Endothelial cell of umbilical vein (primary cell): Measurements from ENCODE around the gene ULK4. TPM values are rescaled to one million over a fixed set of nuclear protein-coding genes. Genes with fewer than 3 reads are reported as not detected.

Source experiments
- BruUV-seq: library from RNA; stranded (reverse); fragments of 400-500 nt; replicated peaks from 2 replicates; lab custom pipeline; 2021; lab: Mats Ljungman, UMichigan
- CTCF ChIA-PET: fragments of 300-600, 350-600 bp; sonication (Branson Sonifier 250); formaldehyde crosslinking; loops from one replicate; lab custom pipeline; 2021; ENCODE audit warnings: antibody characterized with exemption, inconsistent platforms; lab: Charles Lee
- POLR2A ChIA-PET: fragments of 300-600, 350-600 bp; sonication (Branson Sonifier 250); formaldehyde crosslinking; loops from one replicate; lab custom pipeline; 2021; ENCODE audit warnings: antibody characterized with exemption, inconsistent platforms; lab: Charles Lee
- DNase-seq: peaks from one replicate; pipeline ENCODE4 v3.0.0-alpha.2; 2011; ENCODE audit warnings: low read depth, low spot score
- FAIRE-seq: peaks from 2 replicates; lab custom pipeline; 2011; peaks lifted over from hg19 to GRCh38; lab: Jason Lieb, UNC
- H2AFZ ChIP-seq: 2 replicates; pipeline ENCODE4 v1.6.0; 2012; ENCODE audit warnings: low read depth, low read length, control low read depth, inconsistent platforms
- H3K27ac ChIP-seq: 2 replicates; pipeline ENCODE4 v1.5.1; 2011; ENCODE audit warnings: low read depth, mild to moderate bottlenecking, control low read depth, low read length, moderate library complexity; ENCODE audit not compliant: insufficient read depth
- H3K27me3 ChIP-seq, 2 experiments: 2 replicates each; pipeline versions ENCODE4 v1.6.0 to v1.6.1; 2011; ENCODE audit warnings: low read length in 2 of 2, mixed read lengths in 1 of 2; ENCODE audit not compliant: control insufficient read depth in 2 of 2, insufficient read depth in 2 of 2
- H3K36me3 ChIP-seq, 2 experiments: 2 replicates in 1 of 2; 3 replicates in 1 of 2; pipeline ENCODE4 v1.5.1; 2011; ENCODE audit warnings: low read length in 2 of 2, mild to moderate bottlenecking in 1 of 2, moderate library complexity in 1 of 2; ENCODE audit not compliant: control insufficient read depth in 2 of 2, insufficient read depth in 2 of 2; ENCODE audit errors: extremely low read depth in 1 of 2
- H3K4me1 ChIP-seq: 3 replicates; pipeline ENCODE4 v1.5.1; 2011; ENCODE audit warnings: mild to moderate bottlenecking, low read length; ENCODE audit not compliant: control insufficient read depth, insufficient read depth; ENCODE audit errors: extremely low read depth
- H3K4me2 ChIP-seq: 2 replicates; pipeline ENCODE4 v1.6.1; 2011; ENCODE audit warnings: low read length, control low read depth, mixed read lengths; ENCODE audit not compliant: insufficient read depth
- H3K4me3 ChIP-seq, 3 experiments: fragments of 200-600 bp in 1 of 3; sonication (generic), shearing (Covaris generic) in 1 of 3; replicated peaks in 1 of 3; 2 replicates each; pipeline ENCODE4 v1.5.1; 2011 to 2016; ENCODE audit warnings: control low read depth in 3 of 3, low read length in 3 of 3, mild to moderate bottlenecking in 2 of 3, inconsistent platforms in 1 of 3, low read depth in 1 of 3, moderate library complexity in 1 of 3; ENCODE audit not compliant: insufficient read depth in 1 of 3
- H3K79me2 ChIP-seq: 2 replicates; pipeline ENCODE4 v1.6.0; 2012; ENCODE audit warnings: low read length, inconsistent platforms; ENCODE audit not compliant: control insufficient read depth, insufficient read depth
- H3K9ac ChIP-seq: replicated peaks from 2 replicates; pipeline ENCODE3; 2011; ENCODE audit warnings: low read length, control low read depth; ENCODE audit not compliant: insufficient read depth; ENCODE audit errors: extremely low read depth
- H3K9me1 ChIP-seq: replicated peaks from 3 replicates; pipeline ENCODE4 v1.6.0; 2011; ENCODE audit warnings: mild to moderate bottlenecking, low read length; ENCODE audit not compliant: control insufficient read depth, insufficient read depth; ENCODE audit errors: extremely low read depth
- H3K9me3 ChIP-seq: replicated peaks from 2 replicates; pipeline ENCODE4 v1.5.1; 2012; ENCODE audit warnings: low read length, inconsistent platforms; ENCODE audit not compliant: control insufficient read depth, insufficient read depth
- H4K20me1 ChIP-seq: replicated peaks from 2 replicates; pipeline ENCODE3; 2011; ENCODE audit warnings: mild to moderate bottlenecking, low read length; ENCODE audit not compliant: control insufficient read depth, insufficient read depth; ENCODE audit errors: extremely low read depth
- FOS ChIP-seq: IDR thresholded peaks from 2 replicates; pipeline ENCODE4 v1.6.1; 2011; ENCODE audit warnings: mild to moderate bottlenecking, low read length, moderate library complexity, borderline replicate concordance; ENCODE audit not compliant: insufficient read depth
- MAX ChIP-seq: IDR thresholded peaks from 2 replicates; pipeline ENCODE4 v1.6.1; 2011; ENCODE audit not compliant: insufficient read depth, insufficient read length
- MYC ChIP-seq: IDR thresholded peaks from one replicate; pipeline ENCODE4 v1.6.1; 2011; ENCODE audit warnings: mild to moderate bottlenecking, low read depth, low read length
- POLR2AphosphoS5 ChIP-seq: IDR thresholded peaks from 2 replicates; pipeline ENCODE4 v1.6.1; 2012; ENCODE audit warnings: low read depth, mild to moderate bottlenecking, control low read depth, low read length, moderate library complexity; ENCODE audit not compliant: insufficient read depth
- dilution Hi-C: fragments of 300-500 bp; cut with MboI; formaldehyde crosslinking; loops from one replicate; pipeline ENCODE4 v1.15.0; 2019; ENCODE audit warnings: low sequenced_read_pairs; ENCODE audit not compliant: extremely low pct_ligation_motif_present
- intact Hi-C: fragments of 100-400 bp; cut with micrococcal nuclease; formaldehyde crosslinking; loops from one replicate; pipeline ENCODE4 v1.10.0; 2022
- polyA plus RNA-seq, 4 experiments: library from polyadenylated mRNA; depleted of rRNA in 3 of 4; stranded (reverse) in 3 of 4; unstranded in 1 of 4; fragments of >200 nt; gene quantifications; 2 replicates each; pipeline versions ENCODE4 v1.2.1 to v1.2.3, GENCODE V29; 2011 to 2012; ENCODE audit warnings: missing spikeins in 1 of 4
- total RNA-seq: library from RNA; stranded (reverse); gene quantifications from 2 replicates; pipeline ENCODE4 v1.2.3, GENCODE V29; 2021

ULK4 gene
- total and polyA plus RNA-seq, 2 donors (not counting 3 experiments of a cell fraction or from before 2014, with no cell fraction given): 3.3 to 16.0 TPM

GRCh38 chr3:41331041-41331440 lies 630.9 kb downstream of the ULK4 start:
- Histone ChIP-seq H4K20me1 (no peaks in the 10 kb centered on the region), H3K4me3 (no peak overlapping the region), H2AFZ (no peak overlapping the region), H3K9me3 (no peaks in the 10 kb centered on the region), H3K27ac (no peak overlapping the region), H3K36me3 (no peaks in the 10 kb centered on the region), H3K27me3 (no peaks in the 10 kb centered on the region), H3K4me1 (no peaks in the 10 kb centered on the region), H3K9ac (no peak overlapping the region), H3K79me2 (no peaks in the 10 kb centered on the region), H3K9me1 (no peaks in the 10 kb centered on the region), H3K4me2 (no peak overlapping the region)
- ChIA-PET POLR2A (no interaction called here), CTCF (interaction anchor here (0.6 kb wide), 1 partner anchor 735 kb away, joined by 3 read pairs; no protein-coding TSS in a partner anchor)
- DNase-seq: no peak
- no peak for TF ChIP-seq POLR2AphosphoS5
- no peak for FAIRE-seq
- no TSS peak for BruUV-seq
- dilution Hi-C loops (no loop called here), intact Hi-C loops (no loop called here)

- no peak overlapping the region for H3K4me3 ChIP-seq
- H3K27me3 ChIP-seq: no peaks in the 10 kb centered on the region
- no TSS peak for BruUV-seq
- H3K36me3 ChIP-seq: no peaks in the 10 kb centered on the region
- H3K27ac ChIP-seq: no peak overlapping the region
- H3K9ac ChIP-seq: no peak overlapping the region
- no peak overlapping the region for H2AFZ ChIP-seq
- ChIA-PET POLR2A (no interaction called here), CTCF (interaction anchor here (0.6 to 1.0 kb wide), 2 partner anchors 17 to 734 kb away, joined by 3 read pairs; no protein-coding TSS in a partner anchor)
- TF ChIP-seq MYC (no peak), FOS (no peak), POLR2AphosphoS5 (no peak), MAX (no peak)
- H3K4me2 ChIP-seq: no peak overlapping the region
- intact Hi-C loops (no loop called here), dilution Hi-C loops (no loop called here)
- no peaks in the 10 kb centered on the region for H3K9me1 ChIP-seq
- DNase-seq (no peak), FAIRE-seq (no peak)
- no peaks in the 10 kb centered on the region for H4K20me1 ChIP-seq
- no peaks in the 10 kb centered on the region for H3K9me3 ChIP-seq
- no peaks in the 10 kb centered on the region for H3K4me1 ChIP-seq
- H3K79me2 ChIP-seq: no peaks in the 10 kb centered on the region
These were observed 631.4 kb downstream of the ULK4 start for GRCh38 chr3:41330465-41330864.
